ENCODE measurements around the gene MLLT10.
"Not testable (repeated sequence)": the region's sequence is repeated elsewhere in the genome, so short reads cannot be mapped to it uniquely, and the experiment has no call there.

Gene MLLT10

GRCh38 chr10:21705828-21706176 is 171.8 kb downstream of the MLLT10 start:
- no peak for DNase-seq

GRCh38 chr10:21707498-21707897 is 173.5 kb downstream of the MLLT10 start:
- DNase-seq: no peak

GRCh38 chr10:21712975-21713374 is 178.9 kb downstream of the MLLT10 start:
- no peak for DNase-seq

GRCh38 chr10:21715531-21716195 is 181.6 kb downstream of the MLLT10 start:
- DNase-seq: no peak

GRCh38 chr10:21717437-21718054 is 183.5 kb downstream of the MLLT10 start:
- not testable (repeated sequence) for DNase-seq

- DNase-seq: no peak
Observed at GRCh38 chr10:21719502-21719901, 185.5 kb downstream of the MLLT10 start.

- no peak for DNase-seq
Observed at GRCh38 chr10:21720090-21720489, 186.1 kb downstream of the MLLT10 start.

- no peak for DNase-seq
Observed at GRCh38 chr10:21721000-21721665, 187.1 kb downstream of the MLLT10 start.

GRCh38 chr10:21722209-21722608 is 188.2 kb downstream of the MLLT10 start:
- DNase-seq: no peak

GRCh38 chr10:21724020-21724589 is 190.1 kb downstream of the MLLT10 start:
- no peak for DNase-seq

- peak; percentile 82 for DNase-seq
Observed at GRCh38 chr10:21724687-21725367, 190.8 kb downstream of the MLLT10 start.

GRCh38 chr10:21726601-21727225 is 192.7 kb downstream of the MLLT10 start:
- DNase-seq: no peak

- no peak for DNase-seq
Observed at GRCh38 chr10:21727452-21728168, 193.6 kb downstream of the MLLT10 start.

- DNase-seq: no peak
Observed at GRCh38 chr10:21728618-21729017, 194.6 kb downstream of the MLLT10 start.

GRCh38 chr10:21732067-21732772 is 198.2 kb downstream of the MLLT10 start:
- DNase-seq: peak; percentile 78

GRCh38 chr10:21733710-21734109 is 199.7 kb downstream of the MLLT10 start:
- peak; percentile 29 for DNase-seq

GRCh38 chr10:21737106-21737505 is 203.1 kb downstream of the MLLT10 start:
- DNase-seq: no peak

- no peak for DNase-seq
Observed at GRCh38 chr10:21740989-21741388, 207.0 kb downstream of the MLLT10 start.

- DNase-seq: no peak
Observed at GRCh38 chr10:21742740-21743412, 208.8 kb downstream of the MLLT10 start.

GRCh38 chr10:21744223-21744622 is 210.2 kb downstream of the MLLT10 start:
- no peak for DNase-seq

GRCh38 chr10:21746118-21746517 is 212.1 kb downstream of the MLLT10 start:
- no peak for DNase-seq

Data from NCI-H146 (cell line).